HEK293 (cell line): ENCODE results near the gene TNFRSF18.

Source experiments
- IKZF3 ChIP-seq: fragments of 450-650 bp; IDR thresholded peaks from 2 replicates; pipeline ENCODE4 v1.5.0; 2018; ENCODE audit warnings: missing biosample characterization, mild to moderate bottlenecking, missing genetic modification characterization, moderate library complexity
- OSR2 ChIP-seq: fragments of 450-650 bp; formaldehyde crosslinking; IDR thresholded peaks from 2 replicates; pipeline ENCODE4 v1.5.1; 2016; ENCODE audit warnings: missing biosample characterization, missing genetic modification characterization
- OVOL3 ChIP-seq: fragments of 450-650 bp; formaldehyde crosslinking; IDR thresholded peaks from 2 replicates; pipeline ENCODE4 v1.5.1; 2016; ENCODE audit warnings: missing biosample characterization, missing genetic modification characterization
- SCRT1 ChIP-seq: fragments of 450-650 bp; formaldehyde crosslinking; IDR thresholded peaks from 2 replicates; pipeline ENCODE4 v1.5.1; 2016; ENCODE audit warnings: missing biosample characterization, missing genetic modification characterization, borderline replicate concordance
- SETDB1 ChIP-seq: IDR thresholded peaks from one replicate; pipeline ENCODE4 v1.6.1; 2017; ENCODE audit warnings: mild to moderate bottlenecking, low read length, moderate library complexity, mixed read lengths; ENCODE audit not compliant: insufficient read length
- SP2 ChIP-seq: fragments of 450-650 bp; formaldehyde crosslinking; IDR thresholded peaks from 2 replicates; pipeline ENCODE4 v1.5.1; 2016; ENCODE audit warnings: missing biosample characterization, missing genetic modification characterization
- ZEB2 ChIP-seq: fragments of 450-650 bp; formaldehyde crosslinking; IDR thresholded peaks from 2 replicates; pipeline ENCODE4 v1.5.1; 2016; ENCODE audit warnings: missing biosample characterization, missing genetic modification characterization
- ZFHX2 ChIP-seq: fragments of 450-650 bp; formaldehyde crosslinking; conservative IDR thresholded peaks from 2 replicates; pipeline ENCODE4 v1.5.1; 2016; ENCODE audit warnings: missing biosample characterization, missing genetic modification characterization
- ZFP37 ChIP-seq: fragments of 450-650 bp; formaldehyde crosslinking; IDR thresholded peaks from 2 replicates; pipeline ENCODE4 v1.5.1; 2016; ENCODE audit warnings: missing biosample characterization, missing genetic modification characterization
- ZNF24 ChIP-seq: fragments of 450-650 bp; formaldehyde crosslinking; IDR thresholded peaks from 2 replicates; pipeline ENCODE4 v1.5.1; 2016; ENCODE audit warnings: missing biosample characterization, missing genetic modification characterization
- ZNF335 ChIP-seq: fragments of 450-650 bp; formaldehyde crosslinking; conservative IDR thresholded peaks from 2 replicates; pipeline ENCODE4 v1.5.1; 2016; ENCODE audit warnings: missing biosample characterization, missing genetic modification characterization
- ZNF404 ChIP-seq: fragments of 450-650 bp; formaldehyde crosslinking; IDR thresholded peaks from 2 replicates; pipeline ENCODE4 v1.5.1; 2017; ENCODE audit warnings: missing biosample characterization, missing genetic modification characterization
- ZNF501 ChIP-seq: fragments of 450-650 bp; formaldehyde crosslinking; IDR thresholded peaks from 2 replicates; pipeline ENCODE4 v1.5.1; 2016; ENCODE audit warnings: missing biosample characterization, missing genetic modification characterization
- ZNF518A ChIP-seq: fragments of 450-650 bp; formaldehyde crosslinking; conservative IDR thresholded peaks from 2 replicates; pipeline ENCODE4 v1.5.1; 2016; ENCODE audit warnings: low read depth, missing biosample characterization, missing genetic modification characterization
- ZNF529 ChIP-seq: fragments of 450-650 bp; formaldehyde crosslinking; IDR thresholded peaks from 2 replicates; pipeline ENCODE4 v1.5.1; 2017; ENCODE audit warnings: missing genetic modification characterization, missing biosample characterization; ENCODE audit not compliant: insufficient replicate concordance
- ZNF580 ChIP-seq: fragments of 450-650 bp; formaldehyde crosslinking; IDR thresholded peaks from 2 replicates; pipeline ENCODE4 v1.5.1; 2016; ENCODE audit warnings: missing biosample characterization, missing genetic modification characterization
- ZNF610 ChIP-seq: fragments of 450-650 bp; formaldehyde crosslinking; IDR thresholded peaks from 2 replicates; pipeline ENCODE4 v1.5.1; 2016; ENCODE audit warnings: missing biosample characterization, missing genetic modification characterization, borderline replicate concordance
- ZNF621 ChIP-seq: fragments of 450-650 bp; formaldehyde crosslinking; IDR thresholded peaks from 2 replicates; pipeline ENCODE4 v1.5.1; 2017; ENCODE audit warnings: missing biosample characterization, missing genetic modification characterization
- ZNF629 ChIP-seq: fragments of 450-650 bp; formaldehyde crosslinking; IDR thresholded peaks from 2 replicates; pipeline ENCODE4 v1.5.1; 2017; ENCODE audit warnings: missing biosample characterization, missing genetic modification characterization
- ZNF658 ChIP-seq: fragments of 450-650 bp; formaldehyde crosslinking; IDR thresholded peaks from 2 replicates; pipeline ENCODE4; 2016; ENCODE audit warnings: missing biosample characterization, missing genetic modification characterization
- ZNF660 ChIP-seq: fragments of 450-650 bp; IDR thresholded peaks from 2 replicates; pipeline ENCODE4 v1.5.1; 2018; ENCODE audit warnings: missing biosample characterization, mild to moderate bottlenecking, missing genetic modification characterization
- ZNF843 ChIP-seq: fragments of 450-650 bp; formaldehyde crosslinking; IDR thresholded peaks from 2 replicates; pipeline ENCODE4 v1.5.1; 2016; ENCODE audit warnings: missing biosample characterization, missing genetic modification characterization
- ZSCAN23 ChIP-seq: fragments of 450-650 bp; formaldehyde crosslinking; IDR thresholded peaks from 2 replicates; pipeline ENCODE4 v1.5.1; 2016; ENCODE audit warnings: missing biosample characterization, missing genetic modification characterization
- ZXDB ChIP-seq: fragments of 450-650 bp; formaldehyde crosslinking; IDR thresholded peaks from 2 replicates; pipeline ENCODE4 v1.5.1; 2016; ENCODE audit warnings: missing biosample characterization, missing genetic modification characterization
- TF ChIP-seq, protein P1 (sequence below): IDR thresholded peaks from 2 replicates; pipeline ENCODE4 v1.6.1; 2011; ENCODE audit warnings: mild to moderate bottlenecking, low read depth, low read length, borderline replicate concordance
- TF ChIP-seq, protein P2 (sequence below): fragments of 450-650 bp; formaldehyde crosslinking; IDR thresholded peaks from 2 replicates; pipeline ENCODE4 v1.5.1; 2017; ENCODE audit warnings: missing biosample characterization, missing genetic modification characterization
- TF ChIP-seq, protein P3 (sequence below): fragments of 450-650 bp; formaldehyde crosslinking; IDR thresholded peaks from 2 replicates; pipeline ENCODE4 v1.5.1; 2016; ENCODE audit warnings: missing biosample characterization, missing genetic modification characterization

The TNFRSF18 gene

DNA sequence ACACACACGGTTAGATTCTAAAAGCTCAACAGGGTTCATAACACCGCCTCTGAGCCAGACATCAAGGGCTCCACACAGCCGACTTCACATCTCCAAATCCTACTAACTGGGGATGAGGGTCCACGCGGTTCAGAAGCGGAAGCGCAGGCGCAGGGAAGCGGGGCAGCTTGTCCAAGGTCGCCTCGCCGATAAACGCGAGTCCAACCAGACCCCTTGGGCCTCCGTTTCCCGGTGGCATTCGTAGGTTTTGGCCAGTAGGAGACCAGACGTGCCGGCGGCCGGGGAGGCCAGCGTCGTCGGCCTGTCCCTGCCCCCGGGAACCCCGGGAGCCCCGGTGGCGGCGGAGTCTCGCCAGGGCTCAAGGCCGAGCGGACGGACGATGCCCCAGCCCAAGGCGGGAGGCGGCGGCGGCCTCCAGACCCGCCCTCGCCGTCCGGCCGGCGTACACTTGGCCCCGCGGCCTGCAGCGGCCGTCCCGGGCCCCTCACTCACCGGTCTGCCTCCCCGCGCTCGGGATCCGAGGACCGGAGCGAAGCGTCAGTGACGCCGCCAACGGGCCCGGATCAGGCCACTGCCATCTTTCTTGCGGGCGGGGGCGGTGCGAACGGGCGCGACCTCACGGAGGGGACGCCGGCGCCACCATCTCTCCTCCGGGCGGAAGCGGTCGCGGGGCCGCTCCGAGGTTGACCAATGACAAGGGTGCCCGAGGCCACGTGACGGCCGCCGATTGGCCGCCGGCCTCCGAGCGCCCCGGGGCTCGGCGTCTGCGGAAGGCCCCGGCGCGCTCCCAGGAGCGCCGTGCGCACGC is 25.2 kb upstream of the TNFRSF18 start, which contains the start of gene SDF4 (continued):
- TF ChIP-seq ZNF518A (tag by site-specific recombination): 0 out of 2 replicates have a peak, but pooled peaks have one; percentile 28
- peak; percentile 57 for TF ChIP-seq ZNF660 (tag by site-specific recombination)
- TF ChIP-seq ZNF335 (tag by site-specific recombination): peak; percentile 64; the same call in 1 of the 2 replicates
- TF ChIP-seq, protein P1, sequence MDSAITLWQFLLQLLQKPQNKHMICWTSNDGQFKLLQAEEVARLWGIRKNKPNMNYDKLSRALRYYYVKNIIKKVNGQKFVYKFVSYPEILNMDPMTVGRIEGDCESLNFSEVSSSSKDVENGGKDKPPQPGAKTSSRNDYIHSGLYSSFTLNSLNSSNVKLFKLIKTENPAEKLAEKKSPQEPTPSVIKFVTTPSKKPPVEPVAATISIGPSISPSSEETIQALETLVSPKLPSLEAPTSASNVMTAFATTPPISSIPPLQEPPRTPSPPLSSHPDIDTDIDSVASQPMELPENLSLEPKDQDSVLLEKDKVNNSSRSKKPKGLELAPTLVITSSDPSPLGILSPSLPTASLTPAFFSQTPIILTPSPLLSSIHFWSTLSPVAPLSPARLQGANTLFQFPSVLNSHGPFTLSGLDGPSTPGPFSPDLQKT: peak; percentile 75; the same call in 1 of the 2 replicates
- no peak for TF ChIP-seq OVOL3 (tag by site-specific recombination)
- 0 out of 2 replicates have a peak, but pooled peaks have one; percentile 37 for TF ChIP-seq ZNF843 (tag by site-specific recombination)
- no peak for TF ChIP-seq IKZF3
- TF ChIP-seq, protein P2, sequence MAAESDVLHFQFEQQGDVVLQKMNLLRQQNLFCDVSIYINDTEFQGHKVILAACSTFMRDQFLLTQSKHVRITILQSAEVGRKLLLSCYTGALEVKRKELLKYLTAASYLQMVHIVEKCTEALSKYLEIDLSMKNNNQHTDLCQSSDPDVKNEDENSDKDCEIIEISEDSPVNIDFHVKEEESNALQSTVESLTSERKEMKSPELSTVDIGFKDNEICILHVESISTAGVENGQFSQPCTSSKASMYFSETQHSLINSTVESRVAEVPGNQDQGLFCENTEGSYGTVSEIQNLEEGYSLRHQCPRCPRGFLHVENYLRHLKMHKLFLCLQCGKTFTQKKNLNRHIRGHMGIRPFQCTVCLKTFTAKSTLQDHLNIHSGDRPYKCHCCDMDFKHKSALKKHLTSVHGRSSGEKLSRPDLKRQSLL: peak; percentile 13; the same call in 1 of the 2 replicates
- TF ChIP-seq ZEB2: peak; percentile 89
- TF ChIP-seq ZSCAN23 (tag by site-specific recombination): no peak
- peak; percentile 56; the same call in 1 of the 2 replicates for TF ChIP-seq ZFHX2 (tag by site-specific recombination)
- peak; percentile 84 for TF ChIP-seq ZXDB (tag by site-specific recombination)
- TF ChIP-seq ZNF404 (tag by site-specific recombination): no peak
- peak; percentile 86 for TF ChIP-seq SP2
- TF ChIP-seq ZFP37 (tag by site-specific recombination): no peak
- 0 out of 2 replicates have a peak, but pooled peaks have one; percentile 14 for TF ChIP-seq OSR2
- TF ChIP-seq SCRT1: no peak
- peak; percentile 44; the same call in 1 of the 2 replicates for TF ChIP-seq ZNF629 (tag by site-specific recombination)
- no peak for TF ChIP-seq ZNF610 (tag by site-specific recombination)
- TF ChIP-seq ZNF24: no peak
- no peak for TF ChIP-seq ZNF658 (tag by site-specific recombination)
- TF ChIP-seq ZNF501: no peak
- no peak for TF ChIP-seq ZNF621 (tag by site-specific recombination)
- no peak for TF ChIP-seq ZNF580
- no peak for TF ChIP-seq SETDB1
- TF ChIP-seq, protein P3, sequence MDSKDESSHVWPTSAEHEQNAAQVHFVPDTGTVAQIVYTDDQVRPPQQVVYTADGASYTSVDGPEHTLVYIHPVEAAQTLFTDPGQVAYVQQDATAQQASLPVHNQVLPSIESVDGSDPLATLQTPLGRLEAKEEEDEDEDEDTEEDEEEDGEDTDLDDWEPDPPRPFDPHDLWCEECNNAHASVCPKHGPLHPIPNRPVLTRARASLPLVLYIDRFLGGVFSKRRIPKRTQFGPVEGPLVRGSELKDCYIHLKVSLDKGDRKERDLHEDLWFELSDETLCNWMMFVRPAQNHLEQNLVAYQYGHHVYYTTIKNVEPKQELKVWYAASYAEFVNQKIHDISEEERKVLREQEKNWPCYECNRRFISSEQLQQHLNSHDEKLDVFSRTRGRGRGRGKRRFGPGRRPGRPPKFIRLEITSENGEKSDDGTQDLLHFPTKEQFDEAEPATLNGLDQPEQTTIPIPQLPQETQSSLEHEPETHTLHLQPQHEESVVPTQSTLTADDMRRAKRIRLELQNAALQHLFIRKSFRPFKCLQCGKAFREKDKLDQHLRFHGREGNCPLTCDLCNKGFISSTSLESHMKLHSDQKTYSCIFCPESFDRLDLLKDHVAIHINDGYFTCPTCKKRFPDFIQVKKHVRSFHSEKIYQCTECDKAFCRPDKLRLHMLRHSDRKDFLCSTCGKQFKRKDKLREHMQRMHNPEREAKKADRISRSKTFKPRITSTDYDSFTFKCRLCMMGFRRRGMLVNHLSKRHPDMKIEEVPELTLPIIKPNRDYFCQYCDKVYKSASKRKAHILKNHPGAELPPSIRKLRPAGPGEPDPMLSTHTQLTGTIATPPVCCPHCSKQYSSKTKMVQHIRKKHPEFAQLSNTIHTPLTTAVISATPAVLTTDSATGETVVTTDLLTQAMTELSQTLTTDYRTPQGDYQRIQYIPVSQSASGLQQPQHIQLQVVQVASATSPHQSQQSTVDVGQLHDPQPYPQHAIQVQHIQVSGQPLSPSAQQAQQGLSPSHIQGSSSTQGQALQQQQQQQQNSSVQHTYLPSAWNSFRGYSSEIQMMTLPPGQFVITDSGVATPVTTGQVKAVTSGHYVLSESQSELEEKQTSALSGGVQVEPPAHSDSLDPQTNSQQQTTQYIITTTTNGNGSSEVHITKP (tag by site-specific recombination): peak; percentile 56; the same call in 1 of the 2 replicates
- no peak for TF ChIP-seq ZNF529 (tag by site-specific recombination)
